Midbrain (tissue), 1 donor: Measurements from ENCODE around the gene SMG5.
"Not testable (repeated sequence)": the region's sequence is repeated elsewhere in the genome, so short reads cannot be mapped to it uniquely, and the experiment has no call there.

Experiments used
- DNase-seq: peaks from one replicate; lab custom pipeline; 2025; lab: John Stamatoyannopoulos, UW

Gene SMG5

GRCh38 chr1:156245451-156246232, 37.0 kb downstream of the SMG5 start:
- DNase-seq, result no peak

GRCh38 chr1:156244712-156245111, 37.9 kb downstream of the SMG5 start:
- no peak for DNase-seq

- DNase-seq, result no peak
These were observed 38.5 kb downstream of the SMG5 start for GRCh38 chr1:156244126-156244525.

- DNase-seq, result no peak
These were observed 39.9 kb downstream of the SMG5 start for GRCh38 chr1:156242738-156243137.

- DNase-seq, result no peak
These were observed 40.7 kb downstream of the SMG5 start, which contains the start of gene BGLAP for GRCh38 chr1:156241926-156242325. Gene BGLAP, plus strand, starts transcription at chr1:156242184. Its CDS starts 48 bp downstream, at chr1:156242232.

GRCh38 chr1:156241311-156241811, 41.3 kb downstream of the SMG5 start:
- no peak for DNase-seq

- no peak for DNase-seq
These were observed 44.4 kb downstream of the SMG5 start for GRCh38 chr1:156238248-156238647.

GRCh38 chr1:156236164-156236563, 46.5 kb downstream of the SMG5 start:
- DNase-seq, result no peak

- DNase-seq, result no peak
These were observed 49.0 kb downstream of the SMG5 start for GRCh38 chr1:156233426-156234127.

GRCh38 chr1:156232201-156232894, 50.3 kb downstream of the SMG5 start:
- no peak for DNase-seq

- no peak for DNase-seq
These were observed 52.2 kb downstream of the SMG5 start for GRCh38 chr1:156230473-156230837.

- DNase-seq, result no peak
These were observed 52.7 kb downstream of the SMG5 start for GRCh38 chr1:156229809-156230472.

GRCh38 chr1:156228501-156228900, 54.1 kb downstream of the SMG5 start:
- no peak for DNase-seq

- no peak for DNase-seq
These were observed 55.8 kb downstream of the SMG5 start for GRCh38 chr1:156226782-156227181.

GRCh38 chr1:156226116-156226538, 56.5 kb downstream of the SMG5 start:
- DNase-seq, result no peak

- no peak for DNase-seq
These were observed 57.0 kb downstream of the SMG5 start for GRCh38 chr1:156225677-156226014.

GRCh38 chr1:156221986-156222692, 60.5 kb downstream of the SMG5 start:
- DNase-seq, result no peak

- no peak for DNase-seq
These were observed 62.4 kb downstream of the SMG5 start for GRCh38 chr1:156220226-156220625.

- DNase-seq, result no peak
These were observed 64.8 kb downstream of the SMG5 start for GRCh38 chr1:156217871-156218270.

- DNase-seq, result not testable (repeated sequence)
These were observed 66.1 kb downstream of the SMG5 start for GRCh38 chr1:156216361-156217086.
